Right lobe of liver (tissue), 4 donors: ENCODE results near the gene SCOC.

Source experiments
- POLR2A ChIP-seq: fragments of 450-650 bp; IDR thresholded peaks from one replicate; pipeline ENCODE4 v1.6.1; 2017; ENCODE audit warnings: antibody characterized with exemption, mild to moderate bottlenecking
- TF ChIP-seq, protein P1 (sequence below), 4 donors: fragments of 200-600 bp in 3 of 4; fragments of 450-650 bp in 1 of 4; IDR thresholded peaks; one replicate each; pipeline versions ENCODE4 v1.5.1 to v1.8.0; 2016 to 2022; ENCODE audit warnings: antibody characterized with exemption in 4 of 4, mild to moderate bottlenecking in 2 of 4
- donor health status: DM: no; HTN: no; CAD: no.
- donor health status: DM: no; HTN: no; CAD: no.
- donor health status: DM: no; HTN: yes; CAD: no.

DNA sequence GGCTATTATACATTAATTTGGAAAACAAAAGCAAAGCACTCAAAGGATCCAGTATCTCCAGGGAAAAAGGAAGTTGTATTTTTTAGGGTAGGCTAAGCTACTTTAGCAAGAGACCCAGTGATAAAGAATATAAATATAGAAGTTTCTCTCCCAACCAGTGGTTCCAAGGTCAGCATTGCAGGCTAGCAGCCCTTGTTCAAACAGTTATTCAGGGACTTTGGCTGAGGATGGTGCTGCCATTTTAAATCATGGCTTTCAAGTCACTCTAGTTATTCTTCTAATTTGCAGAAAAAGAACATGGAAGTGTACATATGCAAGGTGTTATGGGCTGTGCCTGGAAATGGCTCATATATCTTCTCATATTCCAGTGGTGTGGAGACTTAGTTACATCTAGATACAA is 9.3 kb downstream of the SCOC start:
- TF ChIP-seq, protein P1, sequence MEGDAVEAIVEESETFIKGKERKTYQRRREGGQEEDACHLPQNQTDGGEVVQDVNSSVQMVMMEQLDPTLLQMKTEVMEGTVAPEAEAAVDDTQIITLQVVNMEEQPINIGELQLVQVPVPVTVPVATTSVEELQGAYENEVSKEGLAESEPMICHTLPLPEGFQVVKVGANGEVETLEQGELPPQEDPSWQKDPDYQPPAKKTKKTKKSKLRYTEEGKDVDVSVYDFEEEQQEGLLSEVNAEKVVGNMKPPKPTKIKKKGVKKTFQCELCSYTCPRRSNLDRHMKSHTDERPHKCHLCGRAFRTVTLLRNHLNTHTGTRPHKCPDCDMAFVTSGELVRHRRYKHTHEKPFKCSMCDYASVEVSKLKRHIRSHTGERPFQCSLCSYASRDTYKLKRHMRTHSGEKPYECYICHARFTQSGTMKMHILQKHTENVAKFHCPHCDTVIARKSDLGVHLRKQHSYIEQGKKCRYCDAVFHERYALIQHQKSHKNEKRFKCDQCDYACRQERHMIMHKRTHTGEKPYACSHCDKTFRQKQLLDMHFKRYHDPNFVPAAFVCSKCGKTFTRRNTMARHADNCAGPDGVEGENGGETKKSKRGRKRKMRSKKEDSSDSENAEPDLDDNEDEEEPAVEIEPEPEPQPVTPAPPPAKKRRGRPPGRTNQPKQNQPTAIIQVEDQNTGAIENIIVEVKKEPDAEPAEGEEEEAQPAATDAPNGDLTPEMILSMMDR (IDR thresholded peaks at IDR 0.05), result no peak
- no peak for TF ChIP-seq POLR2A
